Limb (tissue), 2 donors: ENCODE measurements around the gene TEX13C.
"Not testable (repeated sequence)": the region's sequence is repeated elsewhere in the genome, so short reads cannot be mapped to it uniquely, and the experiment has no call there.

ENCODE experiments used
- DNase-seq, 2 donors: peaks; one replicate each; pipeline ENCODE4 v3.0.0-alpha.2; 2016; ENCODE audit errors: extremely low spot score in 2 of 2

The TEX13C gene

DNA sequence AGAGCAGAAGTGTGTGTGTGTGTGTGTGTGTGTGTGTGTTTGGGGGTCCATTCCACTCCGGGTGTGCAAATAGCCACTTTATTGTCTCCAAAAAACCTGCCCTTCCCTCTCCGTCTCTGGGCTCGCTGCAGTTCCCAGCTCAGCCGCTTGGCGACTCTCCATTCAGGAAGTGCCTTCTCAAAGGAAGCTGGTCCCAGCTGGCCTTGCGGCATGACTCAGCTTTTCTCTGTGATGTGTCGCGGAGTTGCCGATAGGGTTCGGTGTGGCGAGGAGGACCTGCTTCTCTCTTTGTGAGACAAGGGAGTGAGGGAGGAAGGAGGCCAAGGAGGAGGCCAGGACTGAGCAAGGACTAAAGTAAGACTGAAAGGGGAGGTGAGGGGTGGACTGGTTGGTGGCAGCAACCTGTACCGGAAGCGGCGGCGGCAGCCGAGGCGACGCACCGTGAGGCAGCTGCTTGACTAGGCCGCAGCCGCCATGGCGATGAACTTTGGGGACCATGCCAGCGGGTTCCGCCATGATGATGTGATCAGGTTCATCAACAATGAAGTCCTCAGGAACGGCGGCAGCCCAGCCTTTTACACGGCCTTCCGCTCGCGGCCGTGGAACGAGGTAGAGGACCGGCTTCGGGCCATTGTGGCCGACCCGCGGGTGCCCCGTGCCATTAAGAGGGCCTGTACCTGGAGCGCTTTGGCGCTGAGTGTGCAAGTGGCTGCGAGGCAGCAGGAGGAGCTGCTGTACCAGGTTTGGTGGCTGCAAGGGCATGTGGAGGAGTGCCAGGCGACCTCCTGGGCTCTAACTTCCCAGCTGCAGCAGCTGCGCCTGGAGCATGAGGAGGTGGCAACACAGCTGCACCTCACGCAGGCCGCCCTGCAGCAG lies at the start of gene TEX13C:
TSS of gene TEX13C (plus strand) at position 226 of the 876 bp plus-strand sequence. CDS start at position 475, 249 bp downstream.
- DNase-seq, result no peak

DNA sequence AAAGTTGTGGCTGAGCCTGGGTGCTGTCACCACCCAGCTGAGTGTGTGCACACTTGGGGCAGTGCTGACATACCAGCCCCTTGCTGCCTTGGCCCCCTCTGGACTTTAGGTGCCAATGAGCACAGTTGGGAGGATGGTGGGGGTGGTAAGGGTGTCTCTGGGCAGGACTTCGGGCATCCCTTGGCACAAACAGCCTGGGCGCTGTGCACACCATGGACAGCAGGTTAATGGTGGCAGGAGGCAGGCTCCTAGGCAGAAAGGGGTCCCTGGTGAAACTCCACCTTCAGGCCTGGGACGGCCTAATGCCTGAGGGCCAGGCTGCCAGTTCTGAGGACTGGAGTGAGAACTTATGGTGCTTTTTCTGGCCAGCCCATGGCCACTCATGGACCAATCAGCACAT lies 32.4 kb upstream of the TEX13C start:
- DNase-seq, result no peak

- DNase-seq, result no peak
Observed at GRCh38 chrX:125288343-125288742, 31.3 kb upstream of the TEX13C start.

DNA sequence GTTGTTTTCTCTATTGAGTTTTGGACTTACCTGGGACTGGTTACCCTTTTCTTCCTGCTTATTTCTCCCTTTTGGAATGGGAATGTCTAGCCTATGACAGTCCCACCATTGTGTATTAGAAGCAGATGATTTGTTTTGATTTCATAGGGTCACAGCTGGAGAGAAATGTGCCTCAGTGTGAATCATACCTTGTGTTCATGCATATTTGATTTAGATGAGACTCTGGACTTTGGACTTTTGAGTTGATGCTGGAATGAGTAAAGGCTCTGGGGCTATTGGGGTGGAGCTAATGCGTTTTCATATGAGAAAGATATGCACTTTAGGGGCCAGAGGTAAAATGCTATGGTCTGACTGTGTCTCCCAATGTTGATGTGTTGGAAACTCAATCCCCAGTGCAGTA lies 30.5 kb upstream of the TEX13C start:
- DNase-seq, result no peak

GRCh38 chrX:125289920-125290319 lies 29.8 kb upstream of the TEX13C start:
- no peak for DNase-seq

- DNase-seq, result no peak
Observed at GRCh38 chrX:125291124-125291523, 28.5 kb upstream of the TEX13C start.

- no peak for DNase-seq
Observed at GRCh38 chrX:125293850-125294780, 25.6 kb upstream of the TEX13C start.

DNA sequence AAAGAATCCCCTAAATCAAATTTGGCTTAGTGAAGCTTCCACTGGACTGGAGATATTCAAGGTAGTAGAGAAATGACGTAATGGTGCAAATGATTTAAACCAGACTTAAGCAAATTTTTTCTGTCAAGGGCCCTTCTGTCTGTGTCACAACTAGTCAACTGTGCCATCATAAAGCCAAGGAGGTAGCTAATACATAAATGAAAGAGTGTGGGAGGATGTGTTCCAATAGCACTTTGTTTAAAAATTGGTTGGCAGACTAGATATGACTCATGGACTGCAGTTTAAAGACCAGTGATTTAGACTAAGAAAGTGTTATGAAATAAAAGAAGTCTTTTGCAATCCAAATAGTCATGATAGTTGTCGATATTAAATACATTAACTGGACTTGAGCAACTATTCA lies 24.3 kb upstream of the TEX13C start:
- DNase-seq, result no peak

DNA sequence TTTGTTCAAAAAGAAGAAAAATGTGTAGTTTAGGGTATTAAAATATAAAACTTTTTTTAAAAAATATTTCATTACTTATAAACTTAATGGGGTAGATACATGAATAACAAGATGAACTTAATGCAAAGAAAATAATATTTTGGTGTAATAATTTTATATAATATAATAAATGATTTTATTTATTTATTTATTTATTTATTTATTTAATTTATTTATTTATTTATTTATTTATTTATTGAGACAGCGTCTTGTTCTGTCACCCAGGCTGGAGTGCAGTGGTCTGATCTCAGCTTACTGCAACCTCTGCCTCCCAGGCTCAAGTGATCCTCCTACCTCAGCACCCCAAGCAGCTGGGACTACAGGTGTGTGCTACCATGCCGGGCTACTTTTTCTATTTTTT lies 20.8 kb upstream of the TEX13C start:
- no peak for DNase-seq

DNA sequence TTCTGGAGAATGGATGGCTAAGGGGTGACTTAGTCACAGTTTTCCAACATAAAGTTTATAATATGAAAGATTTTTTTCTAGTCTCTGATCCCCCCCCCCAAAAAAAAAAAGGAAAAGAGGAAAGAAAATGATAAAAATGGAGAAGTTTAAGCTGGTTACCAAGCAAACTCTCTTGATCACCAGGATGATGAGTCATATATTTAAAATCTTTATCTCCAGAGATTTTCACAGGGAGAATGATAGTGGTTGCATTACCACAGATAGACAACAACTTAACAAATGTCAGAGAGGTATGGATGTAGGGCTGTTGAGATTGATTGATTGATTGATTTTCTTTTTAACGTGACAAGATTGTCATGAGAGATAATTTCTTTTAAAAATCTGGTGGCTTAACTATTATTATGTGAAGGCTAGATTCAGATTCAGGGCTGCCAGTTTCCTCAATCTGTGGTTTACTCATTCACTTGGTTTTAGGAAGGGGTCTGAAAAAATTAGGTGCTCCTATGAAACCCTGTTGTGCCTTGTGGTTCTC lies 13.3 kb upstream of the TEX13C start:
- DNase-seq, result no peak

- DNase-seq, result no peak
Observed at GRCh38 chrX:125308653-125309052, 11.0 kb upstream of the TEX13C start.

DNA sequence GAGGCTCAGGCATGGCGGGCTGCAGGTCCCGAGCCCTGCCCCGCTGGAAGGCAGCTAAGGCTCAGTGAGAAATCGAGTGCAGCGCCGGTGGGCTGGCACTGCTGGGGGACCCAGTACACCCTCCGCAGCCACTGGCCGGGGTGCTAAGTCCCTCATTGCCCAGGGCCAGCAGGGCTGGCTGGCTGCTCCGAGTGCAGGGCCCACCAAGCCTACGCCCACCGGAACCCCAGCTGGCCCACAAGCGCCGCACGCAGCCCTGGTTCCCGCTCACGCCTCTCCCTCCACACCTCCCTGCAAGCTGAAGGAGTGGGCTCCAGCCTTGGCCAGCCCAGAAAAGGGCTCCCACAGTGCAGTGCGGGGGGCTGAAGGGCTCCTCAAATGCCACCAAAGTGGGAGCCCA lies 505 bp upstream of the TEX13C start:
- not testable (repeated sequence) for DNase-seq

DNA sequence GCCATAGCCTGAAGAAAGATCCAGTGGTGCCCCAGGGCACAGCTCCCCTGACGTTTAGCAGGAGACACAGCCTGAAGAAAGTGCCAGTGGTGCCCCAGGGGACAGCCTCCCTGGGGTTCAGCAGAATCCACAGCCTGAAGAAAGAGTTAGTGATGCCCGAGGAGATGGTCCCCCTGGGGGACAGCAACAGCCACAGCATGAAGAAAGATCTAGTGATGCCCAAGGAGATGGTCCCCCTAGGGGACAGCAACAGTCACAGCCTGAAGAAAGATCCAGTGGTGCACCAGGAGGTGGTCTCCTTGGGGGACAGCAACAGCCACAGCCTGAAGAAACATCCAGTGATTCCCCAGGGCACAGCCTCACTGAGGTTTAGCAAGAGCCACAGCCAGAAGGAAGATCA lies 2.8 kb downstream of the TEX13C start:
- DNase-seq, result no peak

DNA sequence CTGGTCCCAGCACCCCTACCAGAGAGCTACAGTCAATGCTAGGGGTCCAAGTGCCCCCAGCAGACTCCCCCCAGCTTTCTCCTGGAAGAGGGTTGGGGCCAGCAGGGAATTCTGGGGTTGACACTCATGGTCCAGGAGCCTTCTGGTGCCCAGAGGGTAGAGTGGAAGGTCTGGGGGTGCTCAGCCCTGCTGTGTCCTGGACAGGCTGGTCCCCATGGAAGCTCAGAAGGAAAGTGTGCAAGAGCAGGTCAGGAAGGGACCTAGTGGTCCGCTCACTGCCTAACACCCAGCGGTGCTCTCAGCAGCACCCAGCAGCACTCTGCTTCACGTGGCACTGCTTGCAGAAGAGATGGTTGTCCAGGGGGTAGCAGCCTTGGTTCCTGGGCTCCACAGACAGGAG lies 6.9 kb downstream of the TEX13C start:
- no peak for DNase-seq

GRCh38 chrX:125327891-125328290 lies 8.2 kb downstream of the TEX13C start:
- no peak for DNase-seq

- DNase-seq, result no peak
Observed at GRCh38 chrX:125333583-125333982, 13.9 kb downstream of the TEX13C start.

- no peak for DNase-seq
Observed at GRCh38 chrX:125340490-125340889, 20.8 kb downstream of the TEX13C start.

DNA sequence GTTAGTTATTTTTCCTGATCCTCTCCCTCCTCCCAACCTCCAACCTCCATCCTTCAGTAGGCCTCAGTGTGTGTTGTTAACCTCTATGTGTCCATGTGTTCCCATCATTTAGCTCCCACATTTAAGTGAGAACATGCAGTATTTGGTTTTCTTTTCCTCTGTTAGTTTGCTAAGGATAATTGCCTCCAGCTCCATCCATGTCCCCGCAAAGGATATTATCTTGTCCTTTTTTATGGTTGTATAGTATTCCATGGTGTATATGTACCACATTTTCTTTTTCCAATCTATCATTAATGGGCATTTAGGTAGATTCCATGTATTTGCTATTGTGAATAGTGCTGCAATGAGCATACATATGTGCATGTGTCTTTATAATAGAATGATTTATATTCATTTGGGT lies 54.5 kb downstream of the TEX13C start:
- DNase-seq, result no peak
